ENCODE data around the gene CMTM4.

DNA sequence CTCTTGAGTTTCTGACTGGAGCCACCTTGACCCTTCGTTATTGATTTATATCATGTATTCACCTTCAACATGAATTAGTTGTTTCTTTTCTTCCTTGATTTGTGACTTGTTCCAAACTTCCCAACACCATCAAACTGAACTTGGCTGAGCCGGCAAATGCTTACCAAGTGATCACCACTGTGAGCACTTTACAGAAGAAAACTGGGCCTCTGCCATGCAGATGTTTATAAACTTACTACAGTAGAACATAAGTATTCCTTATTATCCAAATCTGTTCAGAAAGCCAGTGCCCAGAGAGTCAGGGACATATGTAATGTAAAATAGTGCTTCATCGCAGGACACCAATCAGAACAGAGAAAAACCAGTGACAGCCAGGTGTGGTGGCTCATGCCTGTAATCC lies 19.9 kb downstream of the CMTM4 start:
- TF ChIP-seq EZH2phosphoT487 (IDR thresholded peaks at IDR 0.05; ENCODE audit: insufficient read depth, low read depth), result no peak
- TF ChIP-seq EZH2 (IDR thresholded peaks at IDR 0.05; ENCODE audit: insufficient read depth, poor library complexity, severe bottlenecking), result no peak
